ENCODE measurements around the gene ESF1. TPM values are rescaled to one million over a fixed set of nuclear protein-coding genes. Genes with fewer than 3 reads are reported as not detected.
A peak's percentile ranks its signal among the peaks of the same experiment; 100 is the strongest.

The ESF1 gene
- total and polyA plus RNA-seq, 7 donors, result 7.2 to 20.5 (median 14.0) TPM

- WGBS, 2 donors, result 74 to 82% methylated on average over 4 of the region's 4 CpGs
Observed at GRCh38 chr20:13775867-13776266, 8.9 kb downstream of the ESF1 start.

DNA sequence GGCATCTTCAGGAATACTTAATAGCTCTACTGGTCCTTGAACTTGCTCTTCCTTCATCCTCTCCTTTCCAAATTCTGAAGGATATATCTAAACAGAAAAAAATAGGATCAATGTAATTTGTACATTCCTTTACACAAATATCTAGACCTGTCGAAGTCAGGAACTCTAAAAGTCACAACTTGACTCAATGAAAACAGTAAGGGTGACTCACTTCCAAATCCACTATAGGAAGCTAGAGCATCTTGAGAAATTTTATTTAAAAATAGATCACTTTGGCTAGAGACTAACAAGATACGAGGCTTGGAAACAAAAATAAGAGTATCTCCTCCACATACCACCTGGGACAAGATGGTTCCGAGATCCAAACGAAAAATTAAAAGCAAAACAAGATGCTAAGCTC, 12.2 kb downstream of the ESF1 start:
- Histone ChIP-seq H3K9me3 (no peaks in the 10 kb centered on the region), H3K4me3 (no peak overlapping the region), H3K27ac (no peak overlapping the region), H3K36me3 (peaks cover 2 to 93% (median 14%) of the 10 kb centered on the region in 4 donors), H3K27me3 (no peaks in the 10 kb centered on the region), H3K4me1 (no peaks in the 10 kb centered on the region)
- TF ChIP-seq POLR2AphosphoS5 (IDR thresholded peaks at IDR 0.05) (no peak), EP300 (IDR thresholded peaks at IDR 0.05) (no peak), POLR2A (IDR thresholded peaks at IDR 0.05) (no peak)
- TF ChIP-seq, protein P1, sequence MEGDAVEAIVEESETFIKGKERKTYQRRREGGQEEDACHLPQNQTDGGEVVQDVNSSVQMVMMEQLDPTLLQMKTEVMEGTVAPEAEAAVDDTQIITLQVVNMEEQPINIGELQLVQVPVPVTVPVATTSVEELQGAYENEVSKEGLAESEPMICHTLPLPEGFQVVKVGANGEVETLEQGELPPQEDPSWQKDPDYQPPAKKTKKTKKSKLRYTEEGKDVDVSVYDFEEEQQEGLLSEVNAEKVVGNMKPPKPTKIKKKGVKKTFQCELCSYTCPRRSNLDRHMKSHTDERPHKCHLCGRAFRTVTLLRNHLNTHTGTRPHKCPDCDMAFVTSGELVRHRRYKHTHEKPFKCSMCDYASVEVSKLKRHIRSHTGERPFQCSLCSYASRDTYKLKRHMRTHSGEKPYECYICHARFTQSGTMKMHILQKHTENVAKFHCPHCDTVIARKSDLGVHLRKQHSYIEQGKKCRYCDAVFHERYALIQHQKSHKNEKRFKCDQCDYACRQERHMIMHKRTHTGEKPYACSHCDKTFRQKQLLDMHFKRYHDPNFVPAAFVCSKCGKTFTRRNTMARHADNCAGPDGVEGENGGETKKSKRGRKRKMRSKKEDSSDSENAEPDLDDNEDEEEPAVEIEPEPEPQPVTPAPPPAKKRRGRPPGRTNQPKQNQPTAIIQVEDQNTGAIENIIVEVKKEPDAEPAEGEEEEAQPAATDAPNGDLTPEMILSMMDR (IDR thresholded peaks at IDR 0.05), result no peak
- 68 to 87% methylated on average over 4 of the region's 4 CpGs for WGBS, 2 donors
- intact Hi-C loops (cut with DNase I), result loop anchor here (2.0 to 10.0 kb wide), 2 partner anchors 228 to 552 kb away; partner anchors contain the start of gene ISM1
- DNase-seq, result no peak

More at GRCh38 chr20:13775867-13776266, 8.9 kb downstream of the ESF1 start:
- Histone ChIP-seq H3K9me3 (no peaks in the 10 kb centered on the region), H3K27me3 (no peaks in the 10 kb centered on the region), H3K36me3 (peaks cover 0 to 78% (median 8%) of the 10 kb centered on the region in 4 donors), H3K27ac (no peak overlapping the region), H3K4me3 (no peak overlapping the region), H3K4me1 (no peaks in the 10 kb centered on the region)
- DNase-seq, result no peak
- intact Hi-C loops (cut with DNase I), result loop anchor here (10.0 kb wide), 1 partner anchor 231 kb away; no protein-coding TSS in a partner anchor
- TF ChIP-seq, protein P1 (IDR thresholded peaks at IDR 0.05), result no peak
- TF ChIP-seq POLR2AphosphoS5 (IDR thresholded peaks at IDR 0.05) (no peak), EP300 (IDR thresholded peaks at IDR 0.05) (no peak)

GRCh38 chr20:13771853-13772453, 12.8 kb downstream of the ESF1 start:
- TF ChIP-seq POLR2AphosphoS5 (IDR thresholded peaks at IDR 0.05) (no peak), EP300 (IDR thresholded peaks at IDR 0.05) (no peak), POLR2A (IDR thresholded peaks at IDR 0.05) (no peak)
- TF ChIP-seq, protein P1 (IDR thresholded peaks at IDR 0.05), result peak in 3 of 4 experiments; percentile 22 to 39 (median 34)
- 44 to 66% methylated on average over 4 of the region's 4 CpGs for WGBS, 2 donors
- no peak overlapping the region for H3K4me3 ChIP-seq
- no peak for DNase-seq
- peaks cover 6 to 93% (median 18%) of the 10 kb centered on the region in 4 donors for H3K36me3 ChIP-seq
- H3K27me3 ChIP-seq, result no peaks in the 10 kb centered on the region
- no peaks in the 10 kb centered on the region for H3K4me1 ChIP-seq
- H3K9me3 ChIP-seq, result no peaks in the 10 kb centered on the region
- intact Hi-C loops (cut with DNase I), result loop anchor here (1.0 to 10.0 kb wide), 3 partner anchors 227 to 652 kb away; partner anchors contain the start of gene ISM1
- no peak overlapping the region for H3K27ac ChIP-seq

- intact Hi-C loops (cut with DNase I), result loop anchor here (10.0 kb wide), 1 partner anchor 225 kb away; no protein-coding TSS in a partner anchor
- Histone ChIP-seq H3K27ac (no peak overlapping the region), H3K27me3 (no peaks in the 10 kb centered on the region), H3K4me3 (no peak overlapping the region), H3K36me3 (peaks cover 18 to 93% (median 29%) of the 10 kb centered on the region in 4 donors), H3K4me1 (no peaks in the 10 kb centered on the region), H3K9me3 (no peaks in the 10 kb centered on the region)
- 90% methylated on average over 5 of the region's 5 CpGs for WGBS, 2 donors
- TF ChIP-seq POLR2A (IDR thresholded peaks at IDR 0.05) (no peak), EP300 (IDR thresholded peaks at IDR 0.05) (no peak)
- no peak for DNase-seq
Observed at GRCh38 chr20:13770141-13770540, 14.6 kb downstream of the ESF1 start.

GRCh38 chr20:13765868-13766416, 18.8 kb downstream of the ESF1 start:
- 96 to 98% methylated on average over 1 of the region's 1 CpG for WGBS, 2 donors
- TF ChIP-seq POLR2A (IDR thresholded peaks at IDR 0.05) (no peak), POLR2AphosphoS5 (IDR thresholded peaks at IDR 0.05) (no peak), EP300 (IDR thresholded peaks at IDR 0.05) (no peak)
- TF ChIP-seq, protein P1 (IDR thresholded peaks at IDR 0.05), result no peak
- H3K27me3 ChIP-seq, result no peaks in the 10 kb centered on the region
- no peak for DNase-seq
- peaks cover 18 to 80% (median 30%) of the 10 kb centered on the region in 4 donors for H3K36me3 ChIP-seq
- H3K4me3 ChIP-seq, result no peak overlapping the region
- no peaks in the 10 kb centered on the region for H3K9me3 ChIP-seq
- intact Hi-C loops (cut with DNase I), result no loop called here
- H3K4me1 ChIP-seq, result no peaks in the 10 kb centered on the region
- H3K27ac ChIP-seq, result no peak overlapping the region

Data from sigmoid colon (tissue), 7 donors.